HEK293 (cell line): Measurements from ENCODE around the gene CEACAM19.

Experiments used
- CTCF ChIA-PET: fragments of 350-600 bp; formaldehyde crosslinking; extraction: SDS; loops from one replicate; lab custom pipeline; 2021; ENCODE audit warnings: antibody characterized with exemption; lab: Yijun Ruan, JAX
- POLR2A ChIA-PET: fragments of 300-600 bp; formaldehyde crosslinking; extraction: SDS; loops from one replicate; lab custom pipeline; 2020; ENCODE audit warnings: antibody characterized with exemption, inconsistent platforms; lab: Yijun Ruan, JAX
- H3K27ac ChIP-seq: fragments of 200-500 bp; sonication (Bioruptor generic); 2 replicates; pipeline ENCODE4 v1.5.1; 2014; ENCODE audit warnings: low read depth, low read length, control low read depth, inconsistent platforms; ENCODE audit errors: extremely low read depth
- H3K36me3 ChIP-seq, 2 experiments: fragments of 200-500 bp in 1 of 2; sonication (Bioruptor generic) in 1 of 2; 1 replicate in 1 of 2; 2 replicates in 1 of 2; pipeline ENCODE4 v1.5.1; 2014 to 2017; ENCODE audit warnings: inconsistent platforms in 2 of 2, low read length in 2 of 2; ENCODE audit not compliant: control insufficient read depth in 2 of 2, insufficient read depth in 1 of 2
- H3K4me1 ChIP-seq: fragments of 200-500 bp; sonication (Bioruptor generic); 2 replicates; pipeline ENCODE4 v1.5.1; 2014; ENCODE audit warnings: mild to moderate bottlenecking, low read length, inconsistent platforms; ENCODE audit not compliant: control insufficient read depth, insufficient read depth
- H3K4me3 ChIP-seq: 2 replicates; pipeline ENCODE4 v1.5.1; 2011; ENCODE audit warnings: low read depth, mild to moderate bottlenecking, control low read depth, low read length, moderate library complexity
- H3K9me3 ChIP-seq: fragments of 200-500 bp; sonication (Bioruptor generic); 2 replicates; pipeline ENCODE4 v1.5.1; 2014; ENCODE audit warnings: low read depth, low read length, inconsistent platforms; ENCODE audit not compliant: control insufficient read depth, insufficient read depth
- GLIS1 ChIP-seq: fragments of 450-650 bp; formaldehyde crosslinking; IDR thresholded peaks from 2 replicates; pipeline ENCODE4 v1.5.1; 2016; ENCODE audit warnings: missing biosample characterization, missing genetic modification characterization
- KLF16 ChIP-seq: fragments of 450-650 bp; formaldehyde crosslinking; IDR thresholded peaks from 2 replicates; pipeline ENCODE4 v1.5.1; 2017; ENCODE audit warnings: missing biosample characterization, missing genetic modification characterization
- KLF7 ChIP-seq: fragments of 450-650 bp; formaldehyde crosslinking; IDR thresholded peaks from 2 replicates; pipeline ENCODE4 v1.5.1; 2016; ENCODE audit warnings: missing biosample characterization, missing genetic modification characterization, borderline replicate concordance
- KLF8 ChIP-seq: fragments of 450-650 bp; formaldehyde crosslinking; IDR thresholded peaks from 2 replicates; pipeline ENCODE4 v1.5.1; 2016; ENCODE audit warnings: missing biosample characterization, missing genetic modification characterization
- PRDM1 ChIP-seq: fragments of 450-650 bp; formaldehyde crosslinking; IDR thresholded peaks from 2 replicates; pipeline ENCODE4; 2016; ENCODE audit warnings: missing biosample characterization, missing genetic modification characterization
- SP2 ChIP-seq: fragments of 450-650 bp; formaldehyde crosslinking; IDR thresholded peaks from 2 replicates; pipeline ENCODE4 v1.5.1; 2016; ENCODE audit warnings: missing biosample characterization, missing genetic modification characterization
- SP7 ChIP-seq: fragments of 450-650 bp; formaldehyde crosslinking; IDR thresholded peaks from 2 replicates; pipeline ENCODE4 v1.5.1; 2016; ENCODE audit warnings: missing biosample characterization, missing genetic modification characterization
- ZBTB17 ChIP-seq: fragments of 450-650 bp; formaldehyde crosslinking; IDR thresholded peaks from 2 replicates; pipeline ENCODE4 v1.5.1; 2016; ENCODE audit warnings: missing biosample characterization, missing genetic modification characterization
- ZBTB21 ChIP-seq: fragments of 450-650 bp; formaldehyde crosslinking; IDR thresholded peaks from 2 replicates; pipeline ENCODE4 v1.5.1; 2017; ENCODE audit warnings: missing biosample characterization, missing genetic modification characterization
- ZBTB7A ChIP-seq: fragments of 450-650 bp; formaldehyde crosslinking; IDR thresholded peaks from 2 replicates; pipeline ENCODE4 v1.5.1; 2016; ENCODE audit warnings: low read depth, missing biosample characterization, missing genetic modification characterization
- ZEB2 ChIP-seq: fragments of 450-650 bp; formaldehyde crosslinking; IDR thresholded peaks from 2 replicates; pipeline ENCODE4 v1.5.1; 2016; ENCODE audit warnings: missing biosample characterization, missing genetic modification characterization
- ZFP37 ChIP-seq: fragments of 450-650 bp; formaldehyde crosslinking; IDR thresholded peaks from 2 replicates; pipeline ENCODE4 v1.5.1; 2016; ENCODE audit warnings: missing biosample characterization, missing genetic modification characterization
- ZNF169 ChIP-seq: fragments of 450-650 bp; formaldehyde crosslinking; IDR thresholded peaks from 2 replicates; pipeline ENCODE4 v1.5.1; 2016; ENCODE audit warnings: missing biosample characterization, missing genetic modification characterization
- ZNF19 ChIP-seq: fragments of 450-650 bp; formaldehyde crosslinking; IDR thresholded peaks from 2 replicates; pipeline ENCODE4; 2016; ENCODE audit warnings: missing biosample characterization, missing genetic modification characterization, low read depth
- ZNF24 ChIP-seq: fragments of 450-650 bp; formaldehyde crosslinking; IDR thresholded peaks from 2 replicates; pipeline ENCODE4 v1.5.1; 2016; ENCODE audit warnings: missing biosample characterization, missing genetic modification characterization
- ZNF354C ChIP-seq: fragments of 450-650 bp; formaldehyde crosslinking; IDR thresholded peaks from 2 replicates; pipeline ENCODE4 v1.5.1; 2016; ENCODE audit warnings: missing biosample characterization, missing genetic modification characterization, low read depth, borderline replicate concordance
- ZNF366 ChIP-seq: fragments of 450-650 bp; formaldehyde crosslinking; conservative IDR thresholded peaks from 2 replicates; pipeline ENCODE4 v1.5.1; 2016; ENCODE audit warnings: missing biosample characterization, missing genetic modification characterization
- ZNF398 ChIP-seq: fragments of 450-650 bp; formaldehyde crosslinking; IDR thresholded peaks from 2 replicates; pipeline ENCODE4 v1.5.1; 2017; ENCODE audit warnings: missing biosample characterization, missing genetic modification characterization
- ZNF518A ChIP-seq: fragments of 450-650 bp; formaldehyde crosslinking; conservative IDR thresholded peaks from 2 replicates; pipeline ENCODE4 v1.5.1; 2016; ENCODE audit warnings: low read depth, missing biosample characterization, missing genetic modification characterization
- ZNF529 ChIP-seq: fragments of 450-650 bp; formaldehyde crosslinking; IDR thresholded peaks from 2 replicates; pipeline ENCODE4 v1.5.1; 2017; ENCODE audit warnings: missing genetic modification characterization, missing biosample characterization; ENCODE audit not compliant: insufficient replicate concordance
- ZNF768 ChIP-seq: fragments of 450-650 bp; formaldehyde crosslinking; IDR thresholded peaks from 2 replicates; pipeline ENCODE4 v1.5.1; 2018; ENCODE audit warnings: missing biosample characterization, mild to moderate bottlenecking, missing genetic modification characterization
- ZNF791 ChIP-seq: fragments of 450-650 bp; formaldehyde crosslinking; IDR thresholded peaks from 2 replicates; pipeline ENCODE4 v1.5.1; 2016; ENCODE audit warnings: missing biosample characterization, missing genetic modification characterization
- ZXDB ChIP-seq: fragments of 450-650 bp; formaldehyde crosslinking; IDR thresholded peaks from 2 replicates; pipeline ENCODE4 v1.5.1; 2016; ENCODE audit warnings: missing biosample characterization, missing genetic modification characterization
- TF ChIP-seq, protein P1 (sequence below): fragments of 450-650 bp; formaldehyde crosslinking; IDR thresholded peaks from 2 replicates; pipeline ENCODE4 v1.5.1; 2016; ENCODE audit warnings: missing biosample characterization, missing genetic modification characterization, low read depth
- TF ChIP-seq, protein P2 (sequence below): fragments of 450-650 bp; formaldehyde crosslinking; IDR thresholded peaks from 2 replicates; pipeline ENCODE4 v1.5.1; 2016; ENCODE audit warnings: missing biosample characterization, missing genetic modification characterization

CEACAM19 gene

DNA sequence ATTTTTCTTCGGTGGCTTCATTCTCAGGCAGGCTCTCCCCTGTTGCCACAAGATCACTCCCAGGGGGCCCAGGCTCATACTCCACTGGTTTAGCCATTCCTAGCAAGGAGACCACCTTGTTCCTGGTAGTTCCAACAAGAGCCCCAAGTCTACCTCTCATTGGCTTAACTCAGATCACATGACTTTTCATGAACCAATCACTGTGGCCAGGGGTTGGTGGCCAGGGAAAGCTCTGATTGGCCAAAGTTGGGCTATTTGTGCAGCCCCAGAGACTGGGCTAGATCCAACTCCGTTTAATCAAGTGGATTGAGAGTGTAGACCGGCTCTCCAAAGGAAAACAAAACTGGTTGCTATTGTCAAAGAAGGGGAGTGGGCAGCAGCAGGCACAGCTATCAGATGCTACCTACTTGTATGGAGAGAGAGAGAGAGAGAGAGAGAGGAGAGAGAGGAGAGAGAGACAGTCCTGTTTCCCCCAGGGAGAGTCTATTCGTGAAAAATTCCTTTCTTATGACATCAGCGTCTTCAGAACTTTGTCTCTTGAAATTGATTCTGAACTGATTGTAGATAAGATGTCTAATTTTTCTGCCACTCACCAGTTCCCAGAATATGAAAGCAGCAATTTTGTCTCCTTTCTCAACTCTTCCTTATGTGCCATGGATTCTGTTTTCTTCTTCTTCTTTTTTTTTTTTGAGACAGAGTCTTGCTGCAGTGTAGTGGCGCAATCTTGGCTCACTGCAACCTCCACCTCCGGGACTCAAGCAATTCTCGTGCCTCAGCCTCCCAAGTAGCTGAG is 5.9 kb downstream of the CEACAM19 start:
- no peak overlapping the region for H3K4me3 ChIP-seq
- peaks cover 0 to 7% of the 10 kb centered on the region in 2 experiments; a peak in 1 of 3 replicates for H3K36me3 ChIP-seq
- H3K9me3 ChIP-seq = no peaks in the 10 kb centered on the region
- H3K4me1 ChIP-seq = 0 out of 2 replicates have a peak, but pooled peaks cover 2% of the 10 kb centered on the region
- ChIA-PET POLR2A (interaction anchor here (0.6 to 1.0 kb wide), 3 partner anchors 32 to 234 kb away, joined by 3 to 4 read pairs (median 3); no protein-coding TSS in a partner anchor), CTCF (interaction anchor here (0.5 to 4.2 kb wide), 7 partner anchors 12 to 513 kb away, joined by 3 to 19 read pairs (median 4); no protein-coding TSS in a partner anchor)
- no peak overlapping the region for H3K27ac ChIP-seq
- TF ChIP-seq ZNF169 (tag by site-specific recombination) (0 out of 2 replicates have a peak, but pooled peaks have one; percentile 77), ZNF354C (tag by site-specific recombination) (no peak), GLIS1 (tag by site-specific recombination) (peak; percentile 52), ZNF768 (tag by site-specific recombination) (no peak), KLF7 (tag by site-specific recombination) (no peak), ZFP37 (tag by site-specific recombination) (peak; percentile 51; the same call in 1 of the 2 replicates), ZNF366 (tag by site-specific recombination) (peak; percentile 87), ZEB2 (tag by site-specific recombination) (0 out of 2 replicates have a peak, but pooled peaks have one; percentile 55), ZNF791 (tag by site-specific recombination) (no peak), ZBTB7A (tag by site-specific recombination) (no peak), ZXDB (tag by site-specific recombination) (peak; percentile 60), ZNF24 (tag by site-specific recombination) (peak; percentile 31; the same call in 1 of the 2 replicates), ZNF518A (tag by site-specific recombination) (0 out of 2 replicates have a peak, but pooled peaks have one; percentile 15), ZNF398 (tag by site-specific recombination) (0 out of 2 replicates have a peak, but pooled peaks have one; percentile 22), ZNF529 (tag by site-specific recombination) (no peak), PRDM1 (tag by site-specific recombination) (peak; percentile 98), ZBTB17 (tag by site-specific recombination) (peak; percentile 71), KLF8 (peak; percentile 87), SP2 (tag by site-specific recombination) (peak; percentile 44), KLF16 (tag by site-specific recombination) (peak; percentile 36; the same call in 1 of the 2 replicates), SP7 (tag by site-specific recombination) (peak; percentile 46; the same call in 1 of the 2 replicates), ZBTB21 (tag by site-specific recombination) (peak; percentile 18; the same call in 1 of the 2 replicates), ZNF19 (tag by site-specific recombination) (no peak)
- TF ChIP-seq, protein P1, sequence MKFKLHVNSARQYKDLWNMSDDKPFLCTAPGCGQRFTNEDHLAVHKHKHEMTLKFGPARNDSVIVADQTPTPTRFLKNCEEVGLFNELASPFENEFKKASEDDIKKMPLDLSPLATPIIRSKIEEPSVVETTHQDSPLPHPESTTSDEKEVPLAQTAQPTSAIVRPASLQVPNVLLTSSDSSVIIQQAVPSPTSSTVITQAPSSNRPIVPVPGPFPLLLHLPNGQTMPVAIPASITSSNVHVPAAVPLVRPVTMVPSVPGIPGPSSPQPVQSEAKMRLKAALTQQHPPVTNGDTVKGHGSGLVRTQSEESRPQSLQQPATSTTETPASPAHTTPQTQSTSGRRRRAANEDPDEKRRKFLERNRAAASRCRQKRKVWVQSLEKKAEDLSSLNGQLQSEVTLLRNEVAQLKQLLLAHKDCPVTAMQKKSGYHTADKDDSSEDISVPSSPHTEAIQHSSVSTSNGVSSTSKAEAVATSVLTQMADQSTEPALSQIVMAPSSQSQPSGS (tag by site-specific recombination) = peak; percentile 14; the same call in 1 of the 2 replicates
- TF ChIP-seq, protein P2, sequence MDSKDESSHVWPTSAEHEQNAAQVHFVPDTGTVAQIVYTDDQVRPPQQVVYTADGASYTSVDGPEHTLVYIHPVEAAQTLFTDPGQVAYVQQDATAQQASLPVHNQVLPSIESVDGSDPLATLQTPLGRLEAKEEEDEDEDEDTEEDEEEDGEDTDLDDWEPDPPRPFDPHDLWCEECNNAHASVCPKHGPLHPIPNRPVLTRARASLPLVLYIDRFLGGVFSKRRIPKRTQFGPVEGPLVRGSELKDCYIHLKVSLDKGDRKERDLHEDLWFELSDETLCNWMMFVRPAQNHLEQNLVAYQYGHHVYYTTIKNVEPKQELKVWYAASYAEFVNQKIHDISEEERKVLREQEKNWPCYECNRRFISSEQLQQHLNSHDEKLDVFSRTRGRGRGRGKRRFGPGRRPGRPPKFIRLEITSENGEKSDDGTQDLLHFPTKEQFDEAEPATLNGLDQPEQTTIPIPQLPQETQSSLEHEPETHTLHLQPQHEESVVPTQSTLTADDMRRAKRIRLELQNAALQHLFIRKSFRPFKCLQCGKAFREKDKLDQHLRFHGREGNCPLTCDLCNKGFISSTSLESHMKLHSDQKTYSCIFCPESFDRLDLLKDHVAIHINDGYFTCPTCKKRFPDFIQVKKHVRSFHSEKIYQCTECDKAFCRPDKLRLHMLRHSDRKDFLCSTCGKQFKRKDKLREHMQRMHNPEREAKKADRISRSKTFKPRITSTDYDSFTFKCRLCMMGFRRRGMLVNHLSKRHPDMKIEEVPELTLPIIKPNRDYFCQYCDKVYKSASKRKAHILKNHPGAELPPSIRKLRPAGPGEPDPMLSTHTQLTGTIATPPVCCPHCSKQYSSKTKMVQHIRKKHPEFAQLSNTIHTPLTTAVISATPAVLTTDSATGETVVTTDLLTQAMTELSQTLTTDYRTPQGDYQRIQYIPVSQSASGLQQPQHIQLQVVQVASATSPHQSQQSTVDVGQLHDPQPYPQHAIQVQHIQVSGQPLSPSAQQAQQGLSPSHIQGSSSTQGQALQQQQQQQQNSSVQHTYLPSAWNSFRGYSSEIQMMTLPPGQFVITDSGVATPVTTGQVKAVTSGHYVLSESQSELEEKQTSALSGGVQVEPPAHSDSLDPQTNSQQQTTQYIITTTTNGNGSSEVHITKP = peak; percentile 96
